Measurements from ENCODE around the gene CCDC195. TPM values are rescaled to one million over a fixed set of nuclear protein-coding genes. Genes with fewer than 3 reads are reported as not detected.

Gene CCDC195
- total and polyA plus RNA-seq, 2 experiments from 2014 or later: not detected

- Mint-ChIP-seq H3K36me3 (ENCODE audit: low read depth) (peaks cover 31% of the 10 kb centered on the region), H3K27me3 (ENCODE audit: insufficient read depth, low read depth, poor library complexity) (no peaks in the 10 kb centered on the region), H3K4me1 (no peaks in the 10 kb centered on the region), H3K9me3 (peaks cover 51% of the 10 kb centered on the region), H3K4me3 (no peak overlapping the region), H3K27ac (no peak overlapping the region)
- Histone ChIP-seq H3F3A (replicated peaks; ENCODE audit: low read depth) (no peaks in the 10 kb centered on the region), H3K27ac (ENCODE audit: low read depth) (no peak overlapping the region), H3K27me3 (ENCODE audit: insufficient read depth) (no peaks in the 10 kb centered on the region), H3K36me3 (ENCODE audit: insufficient read depth) (no peaks in the 10 kb centered on the region), H3K79me2 (replicated peaks; ENCODE audit: insufficient read depth) (no peaks in the 10 kb centered on the region), H4K20me1 (replicated peaks; ENCODE audit: insufficient read depth) (no peaks in the 10 kb centered on the region), H3K4me1 (ENCODE audit: insufficient read depth) (no peaks in the 10 kb centered on the region), H2AFZ (no peak overlapping the region), H3K4me3 (no peak overlapping the region), H3K4me2 (no peak overlapping the region), H3K9me2 (ENCODE audit: insufficient read depth) (no peaks in the 10 kb centered on the region; the same call in 1 of the 2 replicates)
- TF ChIP-seq JUNB (IDR thresholded peaks at IDR 0.05; ENCODE audit: unreplicated experiment): no peak
- TF ChIP-seq NANOG (IDR thresholded peaks at IDR 0.05; ENCODE audit: borderline replicate concordance): no peak
- TF ChIP-seq ETS1 (IDR thresholded peaks at IDR 0.05): no peak
- no peak for ATAC-seq
- no peak for DNase-seq (ENCODE audit: low spot score)
These were observed 18.8 kb upstream of the CCDC195 start for GRCh38 chr2:224734949-224735348.

- H3K27ac Mint-ChIP-seq: no peak overlapping the region
- DNase-seq (ENCODE audit: low spot score) (no peak), ATAC-seq (no peak)
- H2AFZ ChIP-seq: no peak overlapping the region
- H3K79me2 ChIP-seq (replicated peaks; ENCODE audit: insufficient read depth): no peaks in the 10 kb centered on the region
- H3K36me3 Mint-ChIP-seq (ENCODE audit: low read depth): peaks cover 15% of the 10 kb centered on the region
- no peak overlapping the region for H3K4me3 ChIP-seq
- H3K27me3 ChIP-seq (ENCODE audit: insufficient read depth): no peaks in the 10 kb centered on the region
- no peaks in the 10 kb centered on the region for H3K4me1 ChIP-seq (ENCODE audit: insufficient read depth)
- H3K27me3 Mint-ChIP-seq (ENCODE audit: insufficient read depth, low read depth, poor library complexity): no peaks in the 10 kb centered on the region
- no peak overlapping the region for H3K4me2 ChIP-seq
- no peaks in the 10 kb centered on the region for H3K36me3 ChIP-seq (ENCODE audit: insufficient read depth)
- no peaks in the 10 kb centered on the region for H4K20me1 ChIP-seq (replicated peaks; ENCODE audit: insufficient read depth)
- H3K27ac ChIP-seq (ENCODE audit: low read depth): no peak overlapping the region
- H3F3A ChIP-seq (replicated peaks; ENCODE audit: low read depth): no peaks in the 10 kb centered on the region
- peaks cover 9% of the 10 kb centered on the region; the same call in 1 of the 2 replicates for H3K9me2 ChIP-seq (ENCODE audit: insufficient read depth)
- no peaks in the 10 kb centered on the region for H3K4me1 Mint-ChIP-seq
- H3K9me3 Mint-ChIP-seq: peaks cover 41% of the 10 kb centered on the region
- H3K4me3 Mint-ChIP-seq: no peak overlapping the region
- no peak for TF ChIP-seq ZNF331 (CRISPR knock-in tag; IDR thresholded peaks at IDR 0.05; ENCODE audit: low read depth)
- TF ChIP-seq ZNF462 (CRISPR knock-in tag; IDR thresholded peaks at IDR 0.05): no peak
- TF ChIP-seq JUNB (IDR thresholded peaks at IDR 0.05; ENCODE audit: unreplicated experiment): no peak
- TF ChIP-seq EZH2phosphoT487 (IDR thresholded peaks at IDR 0.05; ENCODE audit: unreplicated experiment): no peak
- TF ChIP-seq ZNF114 (CRISPR knock-in tag; IDR thresholded peaks at IDR 0.05): no peak
- TF ChIP-seq EZH2 (IDR thresholded peaks at IDR 0.05; ENCODE audit: low read depth, unreplicated experiment): no peak
- TF ChIP-seq STAT1 (IDR thresholded peaks at IDR 0.05; ENCODE audit: unreplicated experiment): no peak
- no peak for TF ChIP-seq CTCF (conservative IDR thresholded peaks at IDR 0.05; ENCODE audit: low read depth in 2 of 2)
- no peak for TF ChIP-seq ETS1 (IDR thresholded peaks at IDR 0.05)
- TF ChIP-seq CREB1 (CRISPR knock-in tag; IDR thresholded peaks at IDR 0.05; ENCODE audit: low read depth): no peak
- TF ChIP-seq NANOG (IDR thresholded peaks at IDR 0.05; ENCODE audit: borderline replicate concordance): no peak
These were observed 15.5 kb upstream of the CCDC195 start for GRCh38 chr2:224731665-224732064.
